Measurements from ENCODE around the gene GZMM. TPM values are rescaled to one million over a fixed set of nuclear protein-coding genes. Genes with fewer than 3 reads are reported as not detected.

GZMM gene
- total and polyA plus RNA-seq, 2 of the 13 experiments (the other 11 are each of a cell fraction or from before 2014, with no cell fraction given): 0.07 TPM; not detected in 1

- TF ChIP-seq ZNF143 (CRISPR knock-in tag; IDR thresholded peaks at IDR 0.05) (no peak), RFXAP (CRISPR knock-in tag; IDR thresholded peaks at IDR 0.05; ENCODE audit: borderline replicate concordance) (0 out of 2 replicates have a peak, but pooled peaks have one; percentile 19), RFXANK (CRISPR knock-in tag; IDR thresholded peaks at IDR 0.05) (no peak), POLR2AphosphoS2 (IDR thresholded peaks at IDR 0.05; ENCODE audit: low read depth, low read length) (no peak), ZEB1 (IDR thresholded peaks at IDR 0.05; ENCODE audit: insufficient replicate concordance, low read depth) (peak; percentile 43), KMT2A (CRISPR knock-in tag; IDR thresholded peaks at IDR 0.05) (no peak), TFE3 (CRISPR knock-in tag; IDR thresholded peaks at IDR 0.05) (no peak; the same call in 1 of the 2 replicates), ZSCAN22 (CRISPR knock-in tag; IDR thresholded peaks at IDR 0.05) (no peak), MAF1 (CRISPR knock-in tag; IDR thresholded peaks at IDR 0.05; ENCODE audit: borderline replicate concordance) (no peak), ZNF18 (CRISPR knock-in tag; IDR thresholded peaks at IDR 0.05; ENCODE audit: insufficient replicate concordance) (no peak), HMGXB3 (CRISPR knock-in tag; IDR thresholded peaks at IDR 0.05; ENCODE audit: borderline replicate concordance) (0 out of 2 replicates have a peak, but pooled peaks have one; percentile 19), ZNF460 (CRISPR knock-in tag; IDR thresholded peaks at IDR 0.05; ENCODE audit: borderline replicate concordance) (peak; percentile 99), ZNF382 (CRISPR knock-in tag; IDR thresholded peaks at IDR 0.05; ENCODE audit: borderline replicate concordance) (no peak), UBTF (CRISPR knock-in tag; IDR thresholded peaks at IDR 0.05) (no peak), ZNF256 (CRISPR knock-in tag; conservative IDR thresholded peaks at IDR 0.05) (0 out of 2 replicates have a peak, but pooled peaks have one; percentile 37), POLR2G (IDR thresholded peaks at IDR 0.05; ENCODE audit: low read depth, low read length) (no peak), KDM4B (CRISPR knock-in tag; IDR thresholded peaks at IDR 0.05) (no peak), HOXA3 (CRISPR knock-in tag; IDR thresholded peaks at IDR 0.05) (no peak), SP4 (CRISPR knock-in tag; IDR thresholded peaks at IDR 0.05) (no peak)
Observed at GRCh38 chr19:530134-531008, 13.5 kb upstream of the GZMM start (continued).

Measured in HepG2 (cell line).